A172 (cell line): ENCODE measurements around the gene USP1. TPM values are rescaled to one million over a fixed set of nuclear protein-coding genes. Genes with fewer than 3 reads are reported as not detected.
A peak's percentile ranks its signal among the peaks of the same experiment; 100 is the strongest.

Experiments used
- DNase-seq: peaks from one replicate; pipeline ENCODE4 v3.0.0-alpha.2; 2015; ENCODE audit warnings: low spot score
- total RNA-seq: library from RNA; depleted of rRNA; stranded (reverse); fragments of >200 nt; shearing (Covaris generic); gene quantifications from 2 replicates; pipeline ENCODE4 v1.2.3, GENCODE V29; 2014

The USP1 gene
- total RNA-seq, 1 experiment from 2014 or later, result 81.9 TPM

DNA sequence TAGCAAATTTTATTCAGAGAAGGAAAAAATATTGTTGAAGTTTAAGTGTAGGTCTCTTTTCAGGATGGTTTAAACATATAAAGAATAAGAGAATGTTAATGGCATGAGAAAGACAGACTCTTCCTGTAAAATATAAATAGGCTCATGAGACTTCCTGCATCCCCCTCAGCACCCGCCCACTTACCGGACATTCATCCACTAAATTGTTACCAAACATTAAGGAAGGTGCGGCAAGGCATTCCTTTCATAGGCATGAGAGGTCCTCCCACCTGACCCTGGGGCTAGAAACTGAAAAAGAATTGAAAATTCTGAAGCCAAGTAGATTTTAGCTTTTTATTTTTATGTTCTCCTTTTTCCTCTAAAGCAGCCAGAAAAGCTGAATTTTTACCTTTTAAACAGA is 10.6 kb upstream of the USP1 start:
- DNase-seq, result no peak

DNA sequence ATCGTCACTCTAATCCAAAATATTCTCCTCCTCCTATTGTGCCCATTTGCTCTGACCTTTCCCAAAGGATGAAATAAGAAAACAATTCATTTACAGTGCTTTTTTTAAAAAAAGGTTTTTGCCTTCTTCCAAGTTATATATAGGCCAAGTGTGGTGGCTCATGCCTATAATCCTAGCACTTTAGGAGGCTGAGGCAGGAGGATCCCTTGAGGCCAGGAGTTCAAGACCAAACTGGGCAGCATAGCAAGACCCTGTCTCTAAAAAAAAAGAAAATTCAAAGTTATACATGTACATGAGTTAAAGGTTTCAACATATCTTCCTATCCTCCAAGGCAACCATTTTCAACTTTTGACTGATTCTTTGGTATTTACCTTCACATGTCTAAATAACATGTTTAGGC is 10.1 kb upstream of the USP1 start:
- DNase-seq, result no peak

DNA sequence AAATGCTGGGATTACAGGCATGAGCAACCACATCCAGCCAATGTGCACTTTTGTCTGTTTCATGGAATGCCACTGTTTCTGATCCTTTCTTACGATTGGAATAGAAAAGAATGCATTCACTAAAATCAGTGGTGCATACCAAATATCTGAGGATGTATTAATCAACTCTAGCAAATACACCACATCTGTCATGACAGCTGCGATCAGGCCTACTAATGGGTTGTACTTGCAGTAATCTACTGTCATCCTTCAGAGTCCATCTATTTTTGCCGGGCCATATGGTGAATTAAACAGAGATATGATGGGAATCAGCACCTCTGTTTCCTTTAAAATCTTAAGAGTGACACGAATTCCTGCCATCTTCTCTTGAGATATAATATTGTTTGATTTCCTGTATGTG is 8.5 kb upstream of the USP1 start:
- DNase-seq, result no peak

DNA sequence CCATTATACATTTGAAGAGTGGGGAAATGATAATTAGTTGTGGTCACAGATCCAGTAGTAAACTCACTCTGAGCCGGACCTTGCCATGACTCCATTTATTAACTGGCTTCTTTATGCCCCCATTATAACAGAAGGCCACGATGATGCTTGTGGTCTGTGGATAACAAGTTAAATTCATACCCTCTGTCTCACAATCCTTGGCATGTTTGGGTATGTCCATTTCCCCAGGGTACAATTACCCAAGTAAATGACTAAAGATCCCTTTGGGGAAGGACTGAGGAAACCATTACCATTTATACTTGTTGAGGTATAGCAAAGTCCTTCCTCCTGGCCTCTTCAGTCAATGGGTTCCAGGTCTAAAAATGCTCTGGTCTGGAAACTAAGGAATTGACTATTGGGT is 7.3 kb upstream of the USP1 start:
- DNase-seq, result no peak

DNA sequence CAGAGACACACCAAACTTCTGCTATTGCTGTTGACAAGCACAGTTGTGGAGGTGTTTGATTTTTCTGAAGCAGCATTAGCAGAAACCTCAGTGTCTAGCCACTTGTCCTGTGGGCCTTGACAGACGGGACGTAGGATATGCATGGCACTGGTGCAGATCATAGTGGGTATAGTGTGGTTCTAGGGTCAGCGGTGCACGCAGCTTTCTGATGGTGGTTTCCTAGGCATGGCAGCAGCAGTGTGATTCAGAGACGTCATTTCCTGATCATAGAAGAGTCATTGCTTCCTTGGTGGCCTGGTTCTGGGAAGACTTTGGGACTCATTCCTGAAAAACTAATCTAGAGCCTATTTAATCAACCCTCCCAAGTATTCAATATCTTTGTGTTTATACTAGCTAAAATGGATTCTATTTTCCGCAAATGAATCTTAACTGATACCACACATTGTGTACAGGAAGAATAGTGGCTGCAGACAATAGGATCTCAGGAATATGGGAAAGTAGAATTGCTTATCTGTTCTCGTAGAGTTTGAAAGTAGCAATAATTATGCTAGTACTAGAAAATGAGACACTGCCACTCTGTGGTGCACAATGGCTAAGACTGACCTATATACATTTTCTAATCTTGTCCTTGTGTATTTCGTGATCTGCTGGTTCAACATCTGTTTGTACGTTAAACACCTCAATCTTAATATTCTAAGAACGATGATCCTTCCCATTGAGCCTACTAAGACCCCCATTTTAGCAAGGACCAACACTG is 2.8 kb upstream of the USP1 start:
- no peak for DNase-seq

DNA sequence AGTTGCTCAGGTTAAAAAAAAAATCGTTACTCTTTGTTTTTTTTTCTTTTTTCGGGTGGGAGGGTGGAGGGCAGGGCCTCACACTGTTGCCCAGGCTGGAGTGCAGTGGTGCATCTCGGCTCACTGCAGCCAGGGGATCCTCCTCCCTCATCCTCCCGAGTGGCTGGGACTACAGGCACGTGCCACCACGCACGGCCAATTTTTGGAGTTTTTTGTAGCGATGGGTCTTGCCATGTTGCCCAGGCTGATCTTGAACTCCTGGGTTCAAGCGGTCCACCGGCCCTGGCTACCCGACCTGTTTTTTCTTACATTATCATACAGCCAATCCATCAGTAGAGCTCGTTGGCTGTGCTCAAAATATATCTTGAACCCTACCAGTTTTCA is 2.2 kb upstream of the USP1 start:
- DNase-seq, result no peak

DNA sequence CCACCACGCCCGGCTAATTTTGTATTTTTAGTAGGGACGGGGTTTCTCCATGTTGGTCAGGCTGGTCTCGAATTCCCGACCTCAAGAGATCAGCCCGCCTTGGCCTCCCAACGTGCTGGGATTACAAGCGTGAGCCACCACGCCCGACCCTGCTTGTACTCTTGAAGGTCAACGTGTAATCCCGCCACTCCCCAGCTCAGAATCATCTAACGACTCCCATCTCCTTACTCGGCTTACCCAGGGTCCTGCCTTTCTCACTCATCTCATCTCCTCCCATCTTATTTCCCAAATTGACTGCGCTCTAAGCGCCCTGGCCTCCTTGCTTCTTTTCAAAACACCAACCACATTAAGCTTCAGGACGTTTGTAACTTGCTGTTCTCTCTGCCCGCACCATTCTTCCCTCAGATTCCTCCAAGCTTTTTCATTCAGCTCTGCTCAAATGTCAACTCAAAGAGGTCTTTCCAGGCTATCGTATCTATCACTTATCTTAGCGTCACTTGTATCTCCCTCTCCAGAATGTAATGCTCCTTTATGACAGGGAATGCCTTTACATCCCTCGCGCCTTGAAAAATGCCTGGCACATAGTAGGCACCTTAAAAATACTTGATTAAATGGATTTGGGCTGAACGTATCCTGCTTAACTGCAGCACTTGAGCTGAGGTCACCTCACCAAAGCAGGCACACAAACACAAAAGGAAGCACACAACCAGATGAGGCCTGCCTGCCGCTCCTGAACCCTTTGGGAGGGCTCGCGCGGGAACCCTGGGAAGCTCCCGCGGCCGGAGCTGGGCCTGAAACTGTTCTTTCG is 1.4 kb upstream of the USP1 start:
- no peak for DNase-seq

DNA sequence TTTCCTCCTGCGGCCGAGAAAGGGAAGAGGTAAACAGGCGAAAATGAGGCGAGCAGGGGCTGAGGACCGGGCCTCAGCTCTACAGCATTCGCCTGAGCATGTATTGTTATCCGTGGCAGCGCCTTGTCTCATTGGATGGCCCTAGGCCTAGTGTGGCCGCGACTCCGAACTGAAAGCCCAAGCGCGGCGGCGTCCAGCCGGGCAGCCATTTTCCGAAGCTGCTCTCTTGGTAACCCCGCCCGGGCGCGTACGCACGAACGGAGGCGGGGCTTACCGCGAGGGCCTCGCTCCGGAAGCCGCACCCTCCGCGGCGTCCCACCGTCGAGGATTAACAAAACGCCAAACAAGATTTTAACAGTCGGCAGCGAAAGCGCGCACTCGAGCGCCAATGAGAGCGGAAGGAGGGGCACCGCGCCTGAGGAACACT is 797 bp upstream of the USP1 start:
- DNase-seq, result no peak

DNA sequence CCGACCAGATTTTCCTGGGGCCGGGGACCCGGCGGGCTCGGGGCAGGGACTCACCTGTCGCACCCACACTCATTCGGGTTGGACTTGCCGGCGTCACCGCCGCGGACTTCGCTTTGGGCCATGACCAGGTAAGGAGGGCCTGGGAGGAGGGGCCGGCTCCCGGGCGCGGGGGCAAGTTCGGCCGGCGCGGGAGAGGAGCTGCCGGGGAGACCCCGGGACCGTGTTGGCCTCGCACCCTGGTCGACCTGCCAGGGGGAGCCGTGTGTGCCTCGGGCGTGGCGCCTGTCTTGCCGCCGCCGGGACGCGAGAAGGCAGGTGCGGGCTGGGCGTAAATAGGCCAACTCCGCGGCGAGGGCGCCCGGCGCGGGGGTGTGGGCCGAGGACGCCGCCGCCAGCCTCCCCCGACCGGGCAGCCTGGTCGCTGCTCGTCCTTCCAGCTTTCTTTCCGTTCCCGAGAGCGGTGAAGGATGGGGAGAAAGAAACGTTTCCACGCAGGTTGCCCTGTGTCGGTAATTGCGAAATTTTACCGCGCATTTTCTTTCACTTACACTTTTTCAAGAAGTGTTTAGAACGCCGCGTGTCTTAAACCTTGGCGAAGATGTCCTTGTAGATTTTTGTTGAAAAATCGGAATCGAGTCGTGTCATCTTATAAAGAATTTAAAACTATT is 558 bp downstream of the USP1 start:
- no peak for DNase-seq

DNA sequence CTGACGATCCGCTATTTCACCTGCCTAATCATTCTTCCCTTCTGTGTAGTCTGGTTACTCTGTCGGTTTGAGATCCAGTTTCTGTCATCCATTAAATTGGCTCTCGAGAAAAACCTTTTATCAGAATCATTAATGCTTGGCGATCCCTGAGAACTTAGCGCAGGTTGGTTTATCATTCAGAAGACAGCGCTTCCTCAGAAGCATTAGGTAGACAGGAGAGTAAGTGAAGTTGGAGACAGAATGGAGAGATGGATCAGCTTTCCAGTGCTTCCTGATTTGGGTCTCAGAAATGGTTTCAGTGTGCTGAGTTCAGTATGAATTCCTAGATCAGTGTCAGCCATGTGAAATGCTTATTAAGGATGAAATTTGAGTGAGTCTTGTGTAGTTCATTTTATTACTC is 1.3 kb downstream of the USP1 start:
- no peak for DNase-seq

DNA sequence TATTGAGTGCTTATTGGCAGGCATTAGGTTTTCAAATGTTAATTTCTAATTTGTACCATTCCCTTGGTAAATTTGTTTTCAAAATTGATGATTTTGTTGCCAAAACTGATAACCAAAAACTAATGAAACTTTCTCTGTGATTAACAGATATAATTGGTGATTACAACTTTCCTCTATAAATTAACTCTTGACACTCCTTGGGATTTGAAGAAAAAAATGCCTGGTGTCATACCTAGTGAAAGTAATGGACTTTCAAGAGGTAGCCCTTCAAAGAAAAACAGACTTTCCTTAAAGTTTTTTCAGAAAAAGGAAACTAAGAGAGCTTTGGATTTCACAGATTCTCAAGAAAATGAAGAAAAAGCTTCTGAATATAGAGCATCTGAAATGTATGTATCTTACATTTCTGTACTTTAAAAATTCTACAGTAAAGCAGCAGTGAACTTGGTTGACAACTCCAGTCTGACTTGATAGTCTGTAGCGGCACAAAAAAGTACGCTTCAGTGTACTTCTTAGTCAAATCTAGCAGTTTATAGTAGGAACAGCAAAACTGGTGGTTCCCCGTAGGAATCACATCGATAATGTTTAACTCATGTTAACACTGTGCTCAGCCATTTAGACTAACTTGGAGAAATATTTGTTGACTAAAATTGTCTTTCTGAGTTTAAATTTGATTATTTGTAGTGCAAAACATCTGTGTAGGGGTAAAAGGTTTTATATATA is 3.0 kb downstream of the USP1 start:
- DNase-seq, result no peak

DNA sequence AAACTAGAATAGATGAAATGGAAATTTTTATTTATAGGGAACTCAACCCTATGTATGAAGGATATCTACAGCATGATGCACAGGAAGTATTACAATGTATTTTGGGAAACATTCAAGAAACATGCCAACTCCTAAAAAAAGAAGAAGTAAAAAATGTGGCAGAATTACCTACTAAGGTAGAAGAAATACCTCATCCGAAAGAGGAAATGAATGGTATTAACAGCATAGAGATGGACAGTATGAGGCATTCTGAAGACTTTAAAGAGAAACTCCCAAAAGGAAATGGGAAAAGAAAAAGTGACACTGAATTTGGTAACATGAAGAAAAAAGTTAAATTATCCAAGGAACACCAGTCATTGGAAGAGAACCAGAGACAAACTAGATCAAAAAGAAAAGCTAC is 7.9 kb downstream of the USP1 start:
- DNase-seq, result no peak

DNA sequence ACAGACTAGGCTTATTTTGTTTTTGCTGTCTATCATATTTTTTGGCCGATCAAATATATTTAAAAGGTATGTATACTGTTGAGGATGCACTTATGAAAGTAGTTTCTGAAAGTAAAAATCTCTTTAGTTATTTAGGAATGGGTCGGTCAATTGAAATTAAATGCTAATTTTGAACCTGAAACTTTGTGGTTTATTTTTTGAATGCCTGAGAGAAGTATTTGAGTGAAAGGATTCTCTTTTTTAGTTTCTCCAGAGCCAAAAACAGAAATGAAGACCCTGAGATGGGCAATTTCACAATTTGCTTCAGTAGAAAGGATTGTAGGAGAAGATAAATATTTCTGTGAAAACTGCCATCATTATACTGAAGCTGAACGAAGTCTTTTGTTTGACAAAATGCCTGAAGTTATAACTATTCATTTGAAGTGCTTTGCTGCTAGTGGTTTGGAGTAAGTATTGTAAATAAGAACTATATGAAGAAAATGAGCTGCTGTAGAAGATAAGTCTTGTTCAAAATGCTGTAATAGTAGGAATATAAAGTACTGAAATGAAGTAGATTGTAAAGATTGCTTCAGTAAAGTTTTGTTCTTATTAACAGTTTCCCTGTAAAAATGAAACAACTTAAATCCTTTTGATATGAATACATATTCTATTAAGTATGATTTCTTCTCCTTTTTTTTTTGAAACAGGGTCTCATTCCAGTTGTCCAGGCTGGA is 11.5 kb downstream of the USP1 start:
- no peak for DNase-seq

DNA sequence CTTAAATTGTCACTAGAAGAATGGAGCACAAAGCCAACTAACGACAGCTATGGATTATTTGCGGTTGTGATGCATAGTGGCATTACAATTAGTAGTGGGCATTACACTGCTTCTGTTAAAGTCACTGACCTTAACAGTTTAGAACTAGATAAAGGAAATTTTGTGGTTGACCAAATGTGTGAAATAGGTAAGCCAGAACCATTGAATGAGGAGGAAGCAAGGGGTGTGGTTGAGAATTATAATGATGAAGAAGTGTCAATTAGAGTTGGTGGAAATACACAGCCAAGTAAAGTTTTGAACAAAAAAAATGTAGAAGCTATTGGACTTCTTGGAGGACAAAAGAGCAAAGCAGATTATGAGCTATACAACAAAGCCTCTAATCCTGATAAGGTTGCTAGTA is 13.5 kb downstream of the USP1 start:
- no peak for DNase-seq

DNA sequence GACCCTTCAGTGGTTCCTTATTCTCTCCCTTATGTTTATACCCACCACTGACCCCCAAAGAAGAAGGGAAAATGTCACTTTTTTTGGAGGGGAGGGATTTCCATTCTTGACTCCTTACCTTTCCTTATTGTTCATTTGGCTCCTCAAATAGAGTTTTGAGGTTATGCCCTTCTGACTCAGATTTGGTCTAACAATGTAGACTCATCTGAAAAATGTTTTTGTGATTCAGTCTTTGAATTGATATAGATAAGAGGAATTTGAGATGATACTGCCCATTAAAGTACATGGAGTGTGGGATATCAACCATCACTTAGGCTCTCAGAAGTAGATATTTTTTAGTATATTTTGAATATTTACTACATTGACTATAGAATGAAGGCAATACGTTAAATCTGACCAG is 16.1 kb downstream of the USP1 start:
- peak; percentile 23 for DNase-seq

DNA sequence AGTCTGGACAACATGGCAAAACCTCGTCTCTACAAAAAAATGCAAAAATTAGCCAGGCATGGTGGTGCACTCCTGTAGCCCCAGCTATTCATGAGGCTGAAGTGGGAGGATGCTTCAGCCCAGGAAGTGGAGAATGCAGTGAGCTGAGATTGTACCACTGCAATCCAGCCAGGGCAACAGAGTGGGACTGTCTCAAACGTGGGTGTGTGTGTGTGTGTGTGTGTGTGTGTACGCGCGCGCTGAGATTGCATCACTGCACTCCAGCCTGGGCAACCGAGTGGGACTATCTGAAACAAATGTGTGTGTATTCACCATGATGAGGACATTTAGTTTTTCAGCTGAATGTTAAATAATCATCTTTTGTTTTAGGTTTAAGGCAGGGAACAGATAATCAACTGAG is 21.1 kb downstream of the USP1 start:
- DNase-seq, result no peak

DNA sequence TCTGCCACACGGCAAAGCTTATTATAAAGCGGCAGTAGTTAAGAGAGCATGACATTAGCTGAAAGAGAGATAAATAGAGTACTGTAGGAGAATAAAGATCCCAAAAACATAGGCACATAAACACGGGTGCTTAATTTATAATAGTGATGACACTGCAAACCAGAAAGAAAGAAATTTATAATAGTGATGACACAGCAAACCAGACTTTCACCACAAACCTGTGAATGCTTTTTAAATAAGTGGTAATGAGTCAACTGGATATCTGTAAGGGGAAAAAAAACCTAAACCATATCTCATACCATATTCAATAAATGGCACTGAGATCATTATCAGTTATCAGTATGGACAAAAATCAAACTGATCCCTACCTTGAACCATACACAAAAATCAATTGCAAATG is 25.5 kb downstream of the USP1 start:
- DNase-seq, result no peak

DNA sequence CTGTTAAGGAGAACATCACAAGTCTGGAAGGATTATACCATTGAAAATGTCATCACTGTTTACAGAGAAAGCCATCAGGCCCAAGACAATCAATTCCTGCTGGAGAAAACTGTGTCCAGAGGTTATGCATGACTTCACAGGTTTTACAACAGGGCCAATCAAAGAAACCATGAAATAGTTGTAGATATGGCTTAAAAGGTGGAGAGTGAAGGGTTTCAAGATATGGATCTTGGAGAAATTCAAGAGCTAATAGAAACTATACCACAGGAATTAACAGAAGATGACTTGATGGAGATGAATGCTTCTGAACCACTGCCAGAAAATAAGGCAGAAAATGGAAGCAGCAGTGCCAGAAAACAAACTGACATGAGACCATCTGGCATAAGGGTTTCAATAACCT is 30.2 kb downstream of the USP1 start:
- DNase-seq, result no peak

DNA sequence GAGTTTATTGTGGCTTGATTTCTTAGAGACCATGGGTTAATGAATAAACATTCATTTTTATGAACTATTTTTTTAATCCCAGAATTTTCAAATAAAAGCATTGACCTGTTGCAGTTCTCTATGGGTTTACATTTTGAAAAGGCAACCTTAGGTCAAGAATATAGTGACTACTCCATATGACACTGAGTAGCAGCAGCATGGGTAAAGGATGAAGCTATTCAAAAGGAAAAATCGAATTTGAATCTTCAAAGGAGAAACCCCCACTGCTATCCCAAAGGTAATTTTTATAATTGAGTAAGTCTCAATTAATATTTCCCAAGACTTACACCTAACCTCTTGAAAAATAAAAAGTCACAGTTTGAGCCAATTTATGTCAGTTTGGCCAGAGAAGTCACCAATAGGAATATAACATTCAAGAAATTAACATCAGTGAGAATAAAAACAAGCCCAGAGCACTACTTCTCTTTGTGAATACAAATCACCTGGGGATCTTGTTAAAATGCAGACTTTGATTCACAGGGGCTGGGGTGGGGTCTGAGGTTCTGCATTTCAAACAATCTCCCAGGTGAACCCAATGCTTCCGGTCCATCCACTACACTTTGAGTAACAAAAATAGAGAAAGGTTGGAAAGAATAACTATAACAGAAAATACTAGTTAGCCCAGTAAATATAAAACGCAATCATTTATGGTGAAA is 39.8 kb downstream of the USP1 start:
- no peak for DNase-seq

DNA sequence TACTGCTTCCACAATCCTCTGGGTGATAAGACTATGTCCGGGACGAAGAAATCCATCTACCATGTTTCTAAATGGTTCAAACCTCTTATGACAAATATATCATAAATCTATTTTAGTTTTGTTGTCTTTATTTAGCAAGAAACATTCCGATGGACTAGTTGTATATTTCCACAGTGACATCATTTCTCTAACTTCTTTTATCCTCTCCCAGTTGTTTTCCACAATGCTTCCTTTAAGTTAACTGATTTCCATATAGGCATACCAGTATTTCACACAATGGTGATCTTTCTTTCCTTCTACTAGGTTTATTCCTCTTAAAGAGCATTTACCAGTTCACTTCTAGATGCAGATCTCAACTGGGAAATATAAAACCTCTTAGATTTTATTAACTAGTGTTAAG is 44.8 kb downstream of the USP1 start:
- DNase-seq, result no peak
